Heart right ventricle (tissue), 16 donors: ENCODE data around the gene ILF3. TPM values are rescaled to one million over a fixed set of nuclear protein-coding genes. Genes with fewer than 3 reads are reported as not detected.

Experiments used
- ATAC-seq, 8 donors: fragments of 200-7000 bp; cut with Tn5 transposase; one replicate each; pipeline ENCODE4 v1.9.1; 2020; ENCODE audit warnings: mild to moderate bottlenecking in 8 of 8, moderate library complexity in 8 of 8, moderate number of reproducible peaks in 1 of 8
- DNase-seq, 2 donors: peaks; one replicate each; pipeline ENCODE4 v3.0.0-alpha.2; 2020
- H3K27ac ChIP-seq, 10 donors: fragments of 200-600 bp; sonication (generic) in 2 of 10; one replicate each; pipeline versions ENCODE4 v1.5.0 to v1.8.0; 2020 to 2022; ENCODE audit warnings: mild to moderate bottlenecking in 3 of 10
- H3K27me3 ChIP-seq, 7 donors: fragments of 200-600 bp; one replicate each; pipeline ENCODE4 v1.8.0; 2021 to 2022; ENCODE audit warnings: mild to moderate bottlenecking in 2 of 7
- H3K36me3 ChIP-seq, 9 donors: fragments of 200-600 bp; sonication (generic) in 1 of 9; one replicate each; pipeline versions ENCODE4 v1.5.0 to v1.8.0; 2020 to 2022; ENCODE audit warnings: mild to moderate bottlenecking in 2 of 9
- H3K4me1 ChIP-seq, 9 donors: fragments of 200-600 bp; sonication (generic) in 1 of 9; one replicate each; pipeline versions ENCODE4 v1.5.0 to v1.8.0; 2020 to 2022; ENCODE audit warnings: mild to moderate bottlenecking in 4 of 9
- H3K4me3 ChIP-seq, 10 donors: fragments of 200-600 bp; sonication (generic) in 2 of 10; one replicate each; pipeline versions ENCODE4 v1.5.0 to v1.8.0; 2020 to 2022; ENCODE audit warnings: mild to moderate bottlenecking in 7 of 10, moderate library complexity in 2 of 10
- H3K9me3 ChIP-seq, 11 donors: fragments of 200-600 bp in 10 of 11; sonication (generic) in 2 of 11; one replicate each; pipeline versions ENCODE4 v1.5.0 to v1.8.0; 2013 to 2022; ENCODE audit warnings: mild to moderate bottlenecking in 2 of 11, control low read depth in 1 of 11, moderate library complexity in 1 of 11
- CTCF ChIP-seq, 9 donors: fragments of 200-600 bp; sonication (generic) in 2 of 9; IDR thresholded peaks; one replicate each; pipeline versions ENCODE4 v1.5.0 to v1.8.0; 2021 to 2022; ENCODE audit warnings: antibody characterized with exemption in 9 of 9, mild to moderate bottlenecking in 5 of 9, moderate library complexity in 1 of 9
- WGBS, 2 donors: extraction: QIAGEN DNeasy Blood & Tissue Kit; methylation state at CpG; one replicate each; pipeline ENCODE4 v1.1.7; 2013; ENCODE audit warnings: inconsistent platforms in 1 of 2; 5-methylcytosine and 5-hydroxymethylcytosine counted together
- intact Hi-C, 10 donors: fragments of 100-400 bp; cut with DNase I; formaldehyde crosslinking; loops; one replicate each; pipeline versions ENCODE4 v1.11.1 to v1.14.2; 2022
- long read RNA-seq, 3 donors: library from polyadenylated mRNA; unstranded; transcript quantifications; one replicate each; pipeline ENCODE4 v2.0.0, GENCODE V29; 2020 to 2021
- polyA plus RNA-seq, 2 donors: library from polyadenylated mRNA; stranded (reverse); fragments of 200-250 nt; gene quantifications; one replicate each; pipeline ENCODE4 v1.2.3, GENCODE V29; 2013
- total RNA-seq, 10 donors: library from RNA; stranded (reverse); fragmentation: NEBNext Ultra II Directional in 3 of 10; extraction: Animal tissue kit (Norgen Biotek cat#: 25700) in 3 of 10; gene quantifications; one replicate each; pipeline versions ENCODE4 v1.2.1 to v1.2.4, GENCODE V29; 2021 to 2023
- donor health status: Arrhythmogenic right ventricular cardiomyopathy.
- donor health status: ischemic (EF 13 %, LVEDD 7.1; RV severe dilation, severe dysfunction).
- donor health status: healthy with polysubstance abuse.
- donor health status: DM: no; HTN: yes; CAD: no.
- donor health status: DM: no; HTN: no; CAD: no.
- donor health status: ischemic (EF 25% LVEDD 6.9; RV normal size, moderate dysfunction).
- donor health status: ischemic (EF 25% LVEDD 5.7; RV mildly dilated, moderate dysfunction).
- donor health status: healthy.
- donor health status: DM: yes; HTN: yes; CAD: no.
- donor health status: Ischemic cardiomyopathy.
- donor health status: ischemic (EF 35%, LVEDD 5.7; RV mildly dilated, moderate dysfunction).
- donor health status: nonischemic (EF 11% LVEDD 7.7; RV severe dilation, severe dysfunction).
- donor health status: DM: yes; HTN: yes; CAD: no.
- donor health status: PGD.
- donor health status: ischemic (EF 29% LVEDD 5.4; RV normal size, mild dysfunction).
- donor health status: nonischemic (EF 23%, LVEDD 6.1; RV moderate dilation, normal function).

ILF3 gene
- total RNA-seq (100 to 1,000 TPM; 102 to 129 (median 112) TPM), polyA plus RNA-seq (10 to 100 TPM; 68.1 to 90.3 TPM)
- long read RNA-seq, donor 1, full-length matches to known transcripts = 19 of 172 reads
- long read RNA-seq, donor 1, partial matches to known transcripts = 29 of 172 reads
- long read RNA-seq, donor 1, other reads (novel, unspliced or antisense) = 124 of 172 reads
- long read RNA-seq, donor 2, full-length matches to known transcripts = 19 of 168 reads
- long read RNA-seq, donor 2, partial matches to known transcripts = 139 of 168 reads
- long read RNA-seq, donor 2, other reads (novel, unspliced or antisense) = 10 of 168 reads
- long read RNA-seq, donor 3, full-length matches to known transcripts = 36 of 215 reads
- long read RNA-seq, donor 3, partial matches to known transcripts = 156 of 215 reads
- long read RNA-seq, donor 3, other reads (novel, unspliced or antisense) = 23 of 215 reads

- WGBS, 2 donors = 0 to 1% methylated on average over 73 to 91 of the region's 91 CpGs
- peaks cover 7 to 53% (median 40%) of the 10 kb centered on the region in 9 donors for H3K4me1 ChIP-seq
- no peak for TF ChIP-seq CTCF (IDR thresholded peaks at IDR 0.05)
- H3K4me3 ChIP-seq = peak within 1 kb of the TSS; percentile 67 to 100 (median 92)
- intact Hi-C loops = loop anchor here in 3 of 10 donors (1.0 to 10.0 kb wide), 3 partner anchors 47 to 159 kb away; partner anchors contain the start of genes CDKN2D (in 2 of the 3), KRI1 (in 2 of the 3) and QTRT1 (in 1 of the 3)
- H3K36me3 ChIP-seq = peaks cover 0 to 19% (median 0%) of the 10 kb centered on the region in 9 donors
- no peaks in the 10 kb centered on the region for H3K9me3 ChIP-seq
- H3K27ac ChIP-seq = peak within 1 kb of the TSS; percentile 84 to 99 (median 96)
- DNase-seq (peak; percentile 99 to 100), ATAC-seq (peak; percentile 90 to 97 (median 94))
- H3K27me3 ChIP-seq = no peaks in the 10 kb centered on the region
These were observed at the start of gene ILF3 for GRCh38 chr19:10653732-10654609. ILF3 (plus strand) TSS chr19:10654346; CDS start chr19:10670606, 16,260 bp downstream.

GRCh38 chr19:10604460-10604980, 49.6 kb upstream of the ILF3 start:
- Histone ChIP-seq H3K4me1 (peaks cover 0 to 41% (median 36%) of the 10 kb centered on the region in 9 donors), H3K9me3 (peaks cover 0 to 5% (median 0%) of the 10 kb centered on the region in 11 donors), H3K27ac (peak overlapping the region; percentile 91 to 99 (median 98)), H3K27me3 (no peaks in the 10 kb centered on the region), H3K36me3 (no peaks in the 10 kb centered on the region), H3K4me3 (peak overlapping the region in 7 of 10 donors; percentile 92 to 100 (median 100))
- DNase-seq (peak; percentile 33 to 37), ATAC-seq (peak in 6 of 8 donors; percentile 12 to 37 (median 29))
- no peak for TF ChIP-seq CTCF (IDR thresholded peaks at IDR 0.05)
- intact Hi-C loops = loop anchor here in 1 of 10 donors (5.0 kb wide), 1 partner anchor 33 kb away; no protein-coding TSS in a partner anchor
- 62 to 67% methylated on average over 9 of the region's 9 CpGs for whole genome bisulfite sequencing, 2 donors

- DNase-seq (no peak), ATAC-seq (peak in 1 of 8 donors; percentile 25)
- intact Hi-C loops = no loop called here
- WGBS, 2 donors = 76 to 78% methylated on average over 5 of the region's 5 CpGs
- Histone ChIP-seq H3K4me1 (peaks cover 15 to 59% (median 44%) of the 10 kb centered on the region in 9 donors), H3K27me3 (no peaks in the 10 kb centered on the region), H3K36me3 (peaks cover 0 to 5% (median 0%) of the 10 kb centered on the region in 9 donors), H3K4me3 (no peak overlapping the region), H3K9me3 (no peaks in the 10 kb centered on the region), H3K27ac (peak overlapping the region; percentile 58 to 84 (median 74))
- no peak for TF ChIP-seq CTCF (IDR thresholded peaks at IDR 0.05)
These were observed 42.2 kb upstream of the ILF3 start for GRCh38 chr19:10611907-10612306.
